Measurements from ENCODE around the gene FBXW7.
A peak's percentile ranks its signal among the peaks of the same experiment; 100 is the strongest.

FBXW7 gene

DNA sequence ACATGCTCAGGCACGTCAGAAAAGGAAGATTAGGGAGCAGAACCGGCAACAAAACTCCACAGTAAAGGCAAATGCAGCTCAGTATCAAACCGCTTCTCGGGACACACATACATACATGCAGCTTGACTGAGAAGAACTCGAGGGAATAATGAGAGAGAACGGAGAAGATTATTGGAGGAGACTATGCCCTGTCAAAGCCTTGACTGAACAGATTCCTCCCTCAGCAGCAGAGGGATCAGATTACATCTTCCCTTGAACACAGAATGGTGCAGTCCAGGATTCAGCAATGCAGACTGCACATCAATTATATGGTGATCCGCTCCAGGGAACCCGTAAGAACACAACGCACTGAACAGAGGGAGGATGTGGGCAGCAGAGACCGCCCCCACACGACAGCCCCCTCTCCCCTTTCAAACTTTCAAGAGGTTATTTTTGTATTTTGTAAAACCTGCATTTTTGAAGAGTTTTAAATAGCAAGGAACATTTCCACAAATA, 183.2 kb downstream of the FBXW7 start:
- Histone ChIP-seq H3K27ac (ENCODE audit: poor library complexity, severe bottlenecking) (peak overlapping the region; percentile 88), H3K4me1 (ENCODE audit: insufficient read depth, poor library complexity, severe bottlenecking) (peaks cover 45% of the 10 kb centered on the region)
- DNase-seq (ENCODE audit: low spot score), result peak; percentile 59

DNA sequence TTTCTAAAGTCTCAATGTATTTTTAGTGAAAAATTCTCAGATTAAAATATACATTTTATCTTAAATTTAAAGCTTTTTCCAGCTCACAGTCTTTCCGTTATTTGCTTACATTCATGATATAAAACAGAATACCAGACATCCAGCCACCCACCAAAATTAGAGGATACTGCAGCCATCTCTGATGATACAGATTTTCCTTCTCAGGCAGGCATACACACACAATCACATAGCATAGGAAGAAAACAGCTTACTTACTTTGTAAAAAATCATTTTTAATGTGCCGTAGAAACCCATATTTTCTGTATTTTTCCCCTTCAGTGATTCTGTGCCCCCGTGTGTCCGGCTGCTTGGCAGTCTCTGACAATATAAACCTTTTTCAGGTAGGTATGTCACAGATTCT, 183.7 kb downstream of the FBXW7 start:
- Histone ChIP-seq H3K36me3 (ENCODE audit: low read depth) (peaks cover 5% of the 10 kb centered on the region), H3K4me1 (ENCODE audit: insufficient read depth, poor library complexity, severe bottlenecking) (peaks cover 41% of the 10 kb centered on the region), H3K27me3 (ENCODE audit: insufficient read depth, poor library complexity, severe bottlenecking) (no peaks in the 10 kb centered on the region), H3K4me3 (ENCODE audit: severe bottlenecking) (peak overlapping the region; percentile 38), H3K9me3 (ENCODE audit: severe bottlenecking) (no peaks in the 10 kb centered on the region), H3K27ac (ENCODE audit: poor library complexity, severe bottlenecking) (peak overlapping the region; percentile 88)
- TF ChIP-seq, protein P1, sequence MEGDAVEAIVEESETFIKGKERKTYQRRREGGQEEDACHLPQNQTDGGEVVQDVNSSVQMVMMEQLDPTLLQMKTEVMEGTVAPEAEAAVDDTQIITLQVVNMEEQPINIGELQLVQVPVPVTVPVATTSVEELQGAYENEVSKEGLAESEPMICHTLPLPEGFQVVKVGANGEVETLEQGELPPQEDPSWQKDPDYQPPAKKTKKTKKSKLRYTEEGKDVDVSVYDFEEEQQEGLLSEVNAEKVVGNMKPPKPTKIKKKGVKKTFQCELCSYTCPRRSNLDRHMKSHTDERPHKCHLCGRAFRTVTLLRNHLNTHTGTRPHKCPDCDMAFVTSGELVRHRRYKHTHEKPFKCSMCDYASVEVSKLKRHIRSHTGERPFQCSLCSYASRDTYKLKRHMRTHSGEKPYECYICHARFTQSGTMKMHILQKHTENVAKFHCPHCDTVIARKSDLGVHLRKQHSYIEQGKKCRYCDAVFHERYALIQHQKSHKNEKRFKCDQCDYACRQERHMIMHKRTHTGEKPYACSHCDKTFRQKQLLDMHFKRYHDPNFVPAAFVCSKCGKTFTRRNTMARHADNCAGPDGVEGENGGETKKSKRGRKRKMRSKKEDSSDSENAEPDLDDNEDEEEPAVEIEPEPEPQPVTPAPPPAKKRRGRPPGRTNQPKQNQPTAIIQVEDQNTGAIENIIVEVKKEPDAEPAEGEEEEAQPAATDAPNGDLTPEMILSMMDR (IDR thresholded peaks at IDR 0.05; ENCODE audit: poor library complexity, severe bottlenecking), result peak; percentile 16
- ATAC-seq (ENCODE audit: low read depth) (no peak; the same call in 2 of the 3 replicates), DNase-seq (ENCODE audit: low spot score) (no peak)

More for the DNA sequence above, 183.2 kb downstream of the FBXW7 start:
- Histone ChIP-seq H3K9me3 (ENCODE audit: severe bottlenecking) (no peaks in the 10 kb centered on the region), H3K27me3 (ENCODE audit: insufficient read depth, poor library complexity, severe bottlenecking) (no peaks in the 10 kb centered on the region), H3K36me3 (ENCODE audit: low read depth) (peaks cover 3% of the 10 kb centered on the region; the same call in 1 of the 2 replicates), H3K4me3 (ENCODE audit: severe bottlenecking) (peak overlapping the region; percentile 38)
- TF ChIP-seq, protein P1 (IDR thresholded peaks at IDR 0.05; ENCODE audit: poor library complexity, severe bottlenecking), result no peak
- peak; percentile 97 for ATAC-seq (ENCODE audit: low read depth)

DNA sequence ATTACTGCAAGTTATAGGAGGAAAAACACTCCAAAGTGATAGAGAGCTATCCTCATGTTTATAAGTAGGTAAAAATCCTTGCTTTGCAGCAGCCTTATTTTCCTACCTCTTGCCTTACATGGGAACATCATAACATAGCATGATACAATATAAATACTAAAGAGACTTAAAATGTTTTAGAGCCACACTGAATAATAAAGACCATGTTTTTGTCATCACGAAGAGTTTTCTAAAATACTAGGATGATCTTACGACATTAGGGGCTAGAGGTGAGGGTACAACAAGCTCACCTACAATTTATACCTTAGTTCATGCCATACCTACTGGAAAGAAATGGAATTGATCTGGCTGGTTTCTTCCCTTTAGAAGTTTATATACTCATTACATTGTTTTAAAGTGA, 184.8 kb downstream of the FBXW7 start:
- Histone ChIP-seq H3K4me1 (ENCODE audit: insufficient read depth, poor library complexity, severe bottlenecking) (peaks cover 31% of the 10 kb centered on the region), H3K27ac (ENCODE audit: poor library complexity, severe bottlenecking) (peak overlapping the region; percentile 88), H3K9me3 (ENCODE audit: severe bottlenecking) (no peaks in the 10 kb centered on the region), H3K27me3 (ENCODE audit: insufficient read depth, poor library complexity, severe bottlenecking) (no peaks in the 10 kb centered on the region), H3K4me3 (ENCODE audit: severe bottlenecking) (peak overlapping the region; percentile 38), H3K36me3 (ENCODE audit: low read depth) (peaks cover 16% of the 10 kb centered on the region)
- TF ChIP-seq, protein P1 (IDR thresholded peaks at IDR 0.05; ENCODE audit: poor library complexity, severe bottlenecking), result no peak
- ATAC-seq (ENCODE audit: low read depth) (no peak), DNase-seq (ENCODE audit: low spot score) (no peak)

DNA sequence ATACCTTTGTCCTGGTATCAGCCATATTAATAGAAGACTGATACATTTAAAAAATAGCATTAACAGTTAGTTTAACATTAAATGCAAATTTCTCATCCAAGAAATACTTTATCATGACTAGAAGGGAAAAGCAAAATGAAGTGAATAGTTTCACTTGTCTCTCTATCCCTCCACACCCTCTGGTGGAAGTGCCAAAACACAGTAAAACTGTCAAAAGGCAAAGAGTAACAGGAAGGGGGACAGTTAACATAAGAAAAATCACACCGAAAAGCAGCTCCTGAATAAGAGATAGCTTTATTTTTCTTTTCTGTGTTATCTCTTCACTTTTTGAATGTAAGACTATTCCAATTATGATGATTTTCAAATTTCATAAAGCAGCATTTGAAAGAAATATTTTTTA, 187.2 kb downstream of the FBXW7 start:
- H3K27ac ChIP-seq (ENCODE audit: poor library complexity, severe bottlenecking), result no peak overlapping the region
- H3K36me3 ChIP-seq (ENCODE audit: low read depth), result peaks cover 32% of the 10 kb centered on the region
- ATAC-seq (ENCODE audit: low read depth) (no peak), DNase-seq (ENCODE audit: low spot score) (no peak)
- no peaks in the 10 kb centered on the region for H3K9me3 ChIP-seq (ENCODE audit: severe bottlenecking)
- H3K27me3 ChIP-seq (ENCODE audit: insufficient read depth, poor library complexity, severe bottlenecking), result no peaks in the 10 kb centered on the region
- H3K4me1 ChIP-seq (ENCODE audit: insufficient read depth, poor library complexity, severe bottlenecking), result peaks cover 28% of the 10 kb centered on the region
- TF ChIP-seq, protein P1 (IDR thresholded peaks at IDR 0.05; ENCODE audit: poor library complexity, severe bottlenecking), result peak; percentile 73
- no peak overlapping the region for H3K4me3 ChIP-seq (ENCODE audit: severe bottlenecking)

DNA sequence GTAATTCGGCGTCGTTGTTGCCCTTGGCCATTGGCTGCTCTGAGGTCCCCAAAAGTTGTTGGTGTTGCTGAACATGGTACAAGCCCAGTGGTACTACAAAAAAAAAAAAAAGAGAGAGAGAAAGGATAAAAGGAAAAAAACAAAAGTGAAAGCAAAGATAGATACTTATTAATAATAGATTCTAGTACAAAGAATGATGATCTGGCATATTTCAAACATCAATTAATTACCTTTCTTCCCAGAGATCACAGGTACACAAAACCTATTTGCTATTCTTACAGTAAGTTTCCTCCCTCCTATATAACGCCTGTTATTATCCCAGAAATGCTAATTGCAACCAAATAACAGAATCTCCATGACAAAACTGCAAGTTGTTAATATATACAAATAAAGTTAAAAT, 188.9 kb downstream of the FBXW7 start:
- TF ChIP-seq, protein P1 (IDR thresholded peaks at IDR 0.05; ENCODE audit: poor library complexity, severe bottlenecking), result no peak
- DNase-seq (ENCODE audit: low spot score), result no peak

More for the DNA sequence above, 188.9 kb downstream of the FBXW7 start:
- no peak overlapping the region for H3K4me3 ChIP-seq (ENCODE audit: severe bottlenecking)
- H3K27ac ChIP-seq (ENCODE audit: poor library complexity, severe bottlenecking), result no peak overlapping the region
- no peaks in the 10 kb centered on the region for H3K27me3 ChIP-seq (ENCODE audit: insufficient read depth, poor library complexity, severe bottlenecking)
- peaks cover 42% of the 10 kb centered on the region for H3K36me3 ChIP-seq (ENCODE audit: low read depth)
- no peak for ATAC-seq (ENCODE audit: low read depth)
- no peaks in the 10 kb centered on the region for H3K9me3 ChIP-seq (ENCODE audit: severe bottlenecking)
- peaks cover 20% of the 10 kb centered on the region for H3K4me1 ChIP-seq (ENCODE audit: insufficient read depth, poor library complexity, severe bottlenecking)

Measured in RWPE2 (cell line).